GM23338 (cell line): ENCODE measurements around the gene C19orf18.
A peak's percentile ranks its signal among the peaks of the same experiment; 100 is the strongest.

ENCODE experiments used
- CREB1 ChIP-seq: fragments of 250-450 bp; sonication (Bioruptor Pico); IDR thresholded peaks from 2 replicates; pipeline ENCODE4 v1.5.0; 2020; ENCODE audit warnings: low read depth, mild to moderate bottlenecking, moderate library complexity
- EZH2 ChIP-seq: fragments of 200-600 bp; sonication (generic); IDR thresholded peaks from one replicate; pipeline ENCODE4 v1.8.0; 2017; ENCODE audit warnings: antibody characterized with exemption, mild to moderate bottlenecking, low read depth; ENCODE audit not compliant: unreplicated experiment
- EZH2phosphoT487 ChIP-seq: fragments of 200-600 bp; sonication (generic); IDR thresholded peaks from one replicate; pipeline ENCODE4 v1.8.1; 2018; ENCODE audit warnings: antibody characterized with exemption; ENCODE audit not compliant: unreplicated experiment
- JUNB ChIP-seq: IDR thresholded peaks from one replicate; pipeline ENCODE4 v1.6.1; 2016; ENCODE audit warnings: antibody characterized with exemption; ENCODE audit not compliant: unreplicated experiment
- POLR2AphosphoS5 ChIP-seq: IDR thresholded peaks from 2 replicates; pipeline ENCODE4 v1.6.1; 2016; ENCODE audit warnings: antibody characterized with exemption, low read depth
- ZNF331 ChIP-seq: fragments of 250-450 bp; sonication (Bioruptor Pico); IDR thresholded peaks from 2 replicates; pipeline ENCODE4 v1.5.0; 2020; ENCODE audit warnings: low read depth, mild to moderate bottlenecking, moderate library complexity
- TF ChIP-seq, protein P1 (sequence below), 2 experiments: fragments of 200-600 bp in 1 of 2; sonication (generic) in 1 of 2; conservative IDR thresholded peaks; 2 replicates each; pipeline versions ENCODE4 v1.5.1 to v1.6.1; 2016 to 2017; ENCODE audit warnings: antibody characterized with exemption in 2 of 2, low read depth in 2 of 2, mild to moderate bottlenecking in 2 of 2, moderate library complexity in 1 of 2
- TF ChIP-seq, protein P2 (sequence below): IDR thresholded peaks from 2 replicates; pipeline ENCODE4 v1.6.1; 2016; ENCODE audit warnings: antibody characterized with exemption
- TF ChIP-seq, protein P3 (sequence below): IDR thresholded peaks from one replicate; pipeline ENCODE4 v1.6.1; 2018; ENCODE audit warnings: antibody characterized with exemption; ENCODE audit not compliant: unreplicated experiment

DNA sequence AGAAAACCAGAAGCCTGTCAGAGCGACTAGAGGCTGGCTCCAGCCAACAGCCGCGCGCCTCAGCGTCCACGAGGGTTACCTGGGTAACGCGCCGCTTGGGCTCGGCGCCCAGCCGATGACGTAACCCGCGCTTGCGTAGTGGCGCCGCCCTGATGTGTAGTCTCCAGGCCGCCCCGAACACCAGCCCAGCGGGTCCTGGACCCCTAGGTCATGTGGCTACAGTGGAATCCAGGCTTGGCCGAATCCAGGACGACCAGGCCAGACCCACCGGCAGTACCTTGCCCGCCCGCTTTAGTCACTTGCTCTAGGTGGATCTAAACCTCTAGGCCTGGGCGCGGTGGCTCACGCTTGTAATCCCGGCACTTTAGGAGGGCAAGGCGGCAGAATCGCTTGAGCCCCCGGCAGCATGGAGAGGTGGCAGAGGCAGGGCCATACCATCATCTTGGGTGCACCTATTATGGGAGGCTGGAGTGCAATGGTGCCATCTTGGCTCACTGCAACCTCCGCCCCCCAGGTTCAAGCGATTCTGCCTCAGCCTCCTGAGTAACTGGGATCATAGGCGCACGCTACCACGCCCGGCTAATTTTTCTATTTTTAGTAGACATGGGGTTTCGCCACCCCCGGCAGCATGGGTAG is 35.5 kb upstream of the C19orf18 start:
- TF ChIP-seq, protein P1, sequence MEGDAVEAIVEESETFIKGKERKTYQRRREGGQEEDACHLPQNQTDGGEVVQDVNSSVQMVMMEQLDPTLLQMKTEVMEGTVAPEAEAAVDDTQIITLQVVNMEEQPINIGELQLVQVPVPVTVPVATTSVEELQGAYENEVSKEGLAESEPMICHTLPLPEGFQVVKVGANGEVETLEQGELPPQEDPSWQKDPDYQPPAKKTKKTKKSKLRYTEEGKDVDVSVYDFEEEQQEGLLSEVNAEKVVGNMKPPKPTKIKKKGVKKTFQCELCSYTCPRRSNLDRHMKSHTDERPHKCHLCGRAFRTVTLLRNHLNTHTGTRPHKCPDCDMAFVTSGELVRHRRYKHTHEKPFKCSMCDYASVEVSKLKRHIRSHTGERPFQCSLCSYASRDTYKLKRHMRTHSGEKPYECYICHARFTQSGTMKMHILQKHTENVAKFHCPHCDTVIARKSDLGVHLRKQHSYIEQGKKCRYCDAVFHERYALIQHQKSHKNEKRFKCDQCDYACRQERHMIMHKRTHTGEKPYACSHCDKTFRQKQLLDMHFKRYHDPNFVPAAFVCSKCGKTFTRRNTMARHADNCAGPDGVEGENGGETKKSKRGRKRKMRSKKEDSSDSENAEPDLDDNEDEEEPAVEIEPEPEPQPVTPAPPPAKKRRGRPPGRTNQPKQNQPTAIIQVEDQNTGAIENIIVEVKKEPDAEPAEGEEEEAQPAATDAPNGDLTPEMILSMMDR (conservative IDR thresholded peaks at IDR 0.05; ENCODE audit: low read depth in 2 of 2) = no peak
- TF ChIP-seq JUNB (no peak), POLR2AphosphoS5 (no peak; the same call in 1 of the 2 replicates), EZH2 (no peak), EZH2phosphoT487 (no peak), CREB1 (CRISPR knock-in tag) (peak; percentile 90), ZNF331 (no peak)
- TF ChIP-seq, protein P2, sequence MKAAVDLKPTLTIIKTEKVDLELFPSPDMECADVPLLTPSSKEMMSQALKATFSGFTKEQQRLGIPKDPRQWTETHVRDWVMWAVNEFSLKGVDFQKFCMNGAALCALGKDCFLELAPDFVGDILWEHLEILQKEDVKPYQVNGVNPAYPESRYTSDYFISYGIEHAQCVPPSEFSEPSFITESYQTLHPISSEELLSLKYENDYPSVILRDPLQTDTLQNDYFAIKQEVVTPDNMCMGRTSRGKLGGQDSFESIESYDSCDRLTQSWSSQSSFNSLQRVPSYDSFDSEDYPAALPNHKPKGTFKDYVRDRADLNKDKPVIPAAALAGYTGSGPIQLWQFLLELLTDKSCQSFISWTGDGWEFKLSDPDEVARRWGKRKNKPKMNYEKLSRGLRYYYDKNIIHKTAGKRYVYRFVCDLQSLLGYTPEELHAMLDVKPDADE = no peak
- TF ChIP-seq, protein P3, sequence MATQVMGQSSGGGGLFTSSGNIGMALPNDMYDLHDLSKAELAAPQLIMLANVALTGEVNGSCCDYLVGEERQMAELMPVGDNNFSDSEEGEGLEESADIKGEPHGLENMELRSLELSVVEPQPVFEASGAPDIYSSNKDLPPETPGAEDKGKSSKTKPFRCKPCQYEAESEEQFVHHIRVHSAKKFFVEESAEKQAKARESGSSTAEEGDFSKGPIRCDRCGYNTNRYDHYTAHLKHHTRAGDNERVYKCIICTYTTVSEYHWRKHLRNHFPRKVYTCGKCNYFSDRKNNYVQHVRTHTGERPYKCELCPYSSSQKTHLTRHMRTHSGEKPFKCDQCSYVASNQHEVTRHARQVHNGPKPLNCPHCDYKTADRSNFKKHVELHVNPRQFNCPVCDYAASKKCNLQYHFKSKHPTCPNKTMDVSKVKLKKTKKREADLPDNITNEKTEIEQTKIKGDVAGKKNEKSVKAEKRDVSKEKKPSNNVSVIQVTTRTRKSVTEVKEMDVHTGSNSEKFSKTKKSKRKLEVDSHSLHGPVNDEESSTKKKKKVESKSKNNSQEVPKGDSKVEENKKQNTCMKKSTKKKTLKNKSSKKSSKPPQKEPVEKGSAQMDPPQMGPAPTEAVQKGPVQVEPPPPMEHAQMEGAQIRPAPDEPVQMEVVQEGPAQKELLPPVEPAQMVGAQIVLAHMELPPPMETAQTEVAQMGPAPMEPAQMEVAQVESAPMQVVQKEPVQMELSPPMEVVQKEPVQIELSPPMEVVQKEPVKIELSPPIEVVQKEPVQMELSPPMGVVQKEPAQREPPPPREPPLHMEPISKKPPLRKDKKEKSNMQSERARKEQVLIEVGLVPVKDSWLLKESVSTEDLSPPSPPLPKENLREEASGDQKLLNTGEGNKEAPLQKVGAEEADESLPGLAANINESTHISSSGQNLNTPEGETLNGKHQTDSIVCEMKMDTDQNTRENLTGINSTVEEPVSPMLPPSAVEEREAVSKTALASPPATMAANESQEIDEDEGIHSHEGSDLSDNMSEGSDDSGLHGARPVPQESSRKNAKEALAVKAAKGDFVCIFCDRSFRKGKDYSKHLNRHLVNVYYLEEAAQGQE = no peak
